DOHH2 (cell line): ENCODE data around the gene P2RY14.

Experiments
- H3F3A ChIP-seq: fragments of 200-600 bp; sonication (generic), shearing (Covaris generic); 2 replicates; pipeline ENCODE4 v1.6.0; 2016; ENCODE audit warnings: antibody characterized with exemption, mild to moderate bottlenecking; ENCODE audit not compliant: control insufficient read depth, insufficient read depth
- H3K27ac ChIP-seq: fragments of 200-600 bp; sonication (generic); 2 replicates; pipeline ENCODE4 v1.5.1; 2014; ENCODE audit warnings: low read depth, mild to moderate bottlenecking, low read length, moderate library complexity
- H3K27me3 ChIP-seq: fragments of 200-600 bp; sonication (generic); 2 replicates; pipeline ENCODE4 v1.6.1; 2014; ENCODE audit warnings: mild to moderate bottlenecking, low read length, mixed read lengths; ENCODE audit not compliant: control insufficient read depth
- H3K36me3 ChIP-seq: fragments of 200-600 bp; sonication (generic); 2 replicates; pipeline ENCODE4 v1.6.1; 2014; ENCODE audit warnings: mild to moderate bottlenecking, low read length, moderate library complexity, mixed read lengths; ENCODE audit not compliant: control insufficient read depth
- H3K4me1 ChIP-seq: fragments of 200-600 bp; sonication (generic); 2 replicates; pipeline ENCODE4 v1.6.1; 2014; ENCODE audit warnings: mild to moderate bottlenecking, low read length, mixed read lengths; ENCODE audit not compliant: control insufficient read depth
- H3K4me2 ChIP-seq: fragments of 200-600 bp; sonication (generic); 2 replicates; pipeline ENCODE4 v1.6.0; 2014; ENCODE audit warnings: mild to moderate bottlenecking, low read length, moderate library complexity
- H3K4me3 ChIP-seq: fragments of 200-600 bp; sonication (generic); 2 replicates; pipeline ENCODE4 v1.5.1; 2014; ENCODE audit warnings: mild to moderate bottlenecking, low read length, mixed read lengths
- H3K79me2 ChIP-seq: fragments of 200-600 bp; sonication (generic); 2 replicates; pipeline ENCODE4 v1.6.1; 2014; ENCODE audit warnings: mild to moderate bottlenecking, low read length, mixed read lengths; ENCODE audit not compliant: control insufficient read depth
- H3K9me2 ChIP-seq: fragments of 200-600 bp; sonication (generic); replicated peaks from 2 replicates; pipeline ENCODE4 v1.6.1; 2014; ENCODE audit warnings: mild to moderate bottlenecking, low read length, mixed read lengths; ENCODE audit not compliant: control insufficient read depth
- H3K9me3 ChIP-seq: fragments of 200-600 bp; sonication (generic); 2 replicates; pipeline ENCODE4 v1.6.1; 2014; ENCODE audit warnings: antibody characterized with exemption, low read length, mixed read lengths; ENCODE audit not compliant: control insufficient read depth, insufficient read depth
- H4K20me1 ChIP-seq: fragments of 200-600 bp; sonication (generic); 2 replicates; pipeline ENCODE4 v1.6.0; 2014; ENCODE audit warnings: low read depth, mild to moderate bottlenecking, antibody characterized with exemption, low read length, moderate library complexity; ENCODE audit not compliant: control insufficient read depth, insufficient read depth
- CTCF ChIP-seq: fragments of 200-600 bp; sonication (generic); IDR thresholded peaks from one replicate; pipeline ENCODE4 v1.5.1; 2014; ENCODE audit warnings: antibody characterized with exemption, mild to moderate bottlenecking, low read depth, low read length; ENCODE audit not compliant: poor library complexity, severe bottlenecking
- EZH2phosphoT487 ChIP-seq: fragments of 200-600 bp; sonication (generic); IDR thresholded peaks from 2 replicates; pipeline ENCODE4 v1.6.1; 2017; ENCODE audit warnings: borderline replicate concordance, mild to moderate bottlenecking, antibody characterized with exemption, low read length, moderate library complexity, mixed read lengths

Gene P2RY14

DNA sequence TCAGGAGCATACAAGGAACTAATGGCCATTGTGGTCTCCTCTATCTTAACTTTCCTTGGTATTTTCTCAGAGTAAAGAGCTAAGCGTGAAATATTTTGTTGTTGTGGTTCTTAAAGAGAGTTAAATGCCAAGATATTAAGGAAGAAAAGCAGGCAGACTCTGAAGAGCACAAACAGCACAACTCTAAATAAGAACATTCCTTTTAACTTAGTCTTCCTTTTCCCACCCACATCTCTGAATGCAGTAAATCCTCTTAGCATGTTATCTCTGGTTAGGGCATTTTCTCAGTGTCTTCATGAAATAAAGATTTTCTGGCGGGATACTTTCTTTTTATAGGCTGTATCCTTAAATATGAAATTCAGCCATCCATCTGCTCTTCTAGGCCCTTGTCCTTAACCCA, 36.8 kb upstream of the P2RY14 start:
- Histone ChIP-seq H3F3A (no peaks in the 10 kb centered on the region), H3K27me3 (no peaks in the 10 kb centered on the region), H3K36me3 (no peaks in the 10 kb centered on the region), H3K9me3 (no peaks in the 10 kb centered on the region), H3K4me1 (no peaks in the 10 kb centered on the region), H3K9me2 (no peaks in the 10 kb centered on the region), H3K4me2 (no peak overlapping the region), H3K4me3 (no peak overlapping the region), H3K27ac (no peak overlapping the region), H3K79me2 (no peaks in the 10 kb centered on the region), H4K20me1 (no peaks in the 10 kb centered on the region)
- TF ChIP-seq EZH2phosphoT487 (no peak), CTCF (no peak)

DNA sequence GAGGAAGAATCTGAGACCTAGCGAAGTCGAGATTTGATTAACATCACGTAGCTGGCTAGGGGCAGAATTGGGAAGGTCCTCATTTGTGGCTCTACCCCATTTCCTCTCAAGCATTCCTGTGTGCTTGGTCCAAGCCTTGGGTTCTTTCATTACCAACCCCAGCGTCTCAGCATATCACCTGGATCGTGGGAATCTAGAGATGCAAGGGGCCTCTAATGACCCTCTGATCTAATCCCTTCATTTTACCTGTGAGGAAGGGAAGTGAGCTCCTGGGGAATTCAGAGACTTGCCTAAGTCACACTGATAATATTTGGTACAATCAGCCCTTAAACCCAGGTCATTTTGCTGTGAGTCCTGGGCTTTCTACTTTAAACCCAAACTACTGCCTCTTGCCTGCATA, 36.3 kb upstream of the P2RY14 start:
- Histone ChIP-seq H3K79me2 (no peaks in the 10 kb centered on the region), H3K4me2 (no peak overlapping the region), H3K27me3 (no peaks in the 10 kb centered on the region), H3K27ac (no peak overlapping the region), H4K20me1 (no peaks in the 10 kb centered on the region), H3K4me3 (no peak overlapping the region), H3K36me3 (no peaks in the 10 kb centered on the region), H3K9me3 (no peaks in the 10 kb centered on the region), H3F3A (no peaks in the 10 kb centered on the region), H3K4me1 (no peaks in the 10 kb centered on the region), H3K9me2 (no peaks in the 10 kb centered on the region)
- TF ChIP-seq CTCF (no peak), EZH2phosphoT487 (no peak)

DNA sequence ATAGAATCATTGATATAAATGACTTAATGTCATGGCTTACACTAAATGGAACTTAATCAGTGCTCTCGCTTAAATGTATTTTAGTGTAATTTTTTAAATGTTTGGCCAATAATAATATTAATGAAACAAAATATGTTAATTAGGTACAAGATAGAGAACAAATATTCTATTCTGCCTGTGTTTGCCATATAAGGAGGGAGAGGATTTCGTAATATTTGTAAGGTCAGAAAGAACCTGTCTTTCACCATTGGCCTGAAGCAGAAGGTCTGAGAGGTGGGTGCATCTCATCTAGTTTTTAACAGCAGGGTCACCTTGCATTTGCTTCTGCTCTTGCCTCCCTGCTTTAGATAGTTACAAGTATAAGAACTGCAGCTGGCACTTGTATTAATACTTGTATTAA, 35.8 kb upstream of the P2RY14 start:
- Histone ChIP-seq H3K4me3 (no peak overlapping the region), H3K4me2 (no peak overlapping the region), H3K4me1 (no peaks in the 10 kb centered on the region), H3K27ac (no peak overlapping the region), H3K36me3 (no peaks in the 10 kb centered on the region), H3K9me2 (no peaks in the 10 kb centered on the region), H3K27me3 (no peaks in the 10 kb centered on the region), H3K9me3 (no peaks in the 10 kb centered on the region), H3K79me2 (no peaks in the 10 kb centered on the region), H4K20me1 (no peaks in the 10 kb centered on the region), H3F3A (no peaks in the 10 kb centered on the region)
- TF ChIP-seq EZH2phosphoT487 = no peak
- no peak for TF ChIP-seq CTCF

DNA sequence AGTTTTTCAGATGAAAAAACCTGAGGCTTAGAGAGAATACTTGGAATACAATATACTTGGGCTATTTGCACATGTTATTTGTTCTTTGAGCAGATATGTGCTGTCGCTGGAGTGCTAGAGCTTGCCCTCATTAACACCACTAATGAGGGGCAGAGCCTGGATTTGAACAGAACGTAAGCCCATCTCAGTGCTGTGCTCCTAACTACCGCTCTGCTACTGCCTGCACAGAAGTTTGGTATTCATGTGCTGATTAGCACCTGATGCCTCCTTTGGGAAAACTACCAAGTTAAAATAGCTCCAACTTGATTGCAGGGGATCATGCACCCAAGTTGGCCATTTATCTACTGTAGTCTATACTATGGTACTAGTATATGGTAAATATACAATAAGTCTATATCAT, 34.6 kb upstream of the P2RY14 start:
- no peaks in the 10 kb centered on the region for H3K79me2 ChIP-seq
- H3K4me3 ChIP-seq = no peak overlapping the region
- H3K9me3 ChIP-seq = no peaks in the 10 kb centered on the region
- no peaks in the 10 kb centered on the region for H3K36me3 ChIP-seq
- H4K20me1 ChIP-seq = no peaks in the 10 kb centered on the region
- no peaks in the 10 kb centered on the region for H3K4me1 ChIP-seq
- H3F3A ChIP-seq = no peaks in the 10 kb centered on the region
- no peaks in the 10 kb centered on the region for H3K9me2 ChIP-seq
- H3K27me3 ChIP-seq = no peaks in the 10 kb centered on the region
- no peak overlapping the region for H3K4me2 ChIP-seq
- no peak overlapping the region for H3K27ac ChIP-seq
- TF ChIP-seq CTCF = no peak
- TF ChIP-seq EZH2phosphoT487 = no peak
